Astrocyte of the cerebellum (primary cell): ENCODE data around the gene IFT122.
"Not testable (repeated sequence)": the region's sequence is repeated elsewhere in the genome, so short reads cannot be mapped to it uniquely, and the experiment has no call there.

Experiments used
- DNase-seq: peaks from one replicate; pipeline ENCODE4 v3.0.0-alpha.2; 2011; ENCODE audit warnings: low read depth
- H3K4me3 ChIP-seq: 2 replicates; pipeline ENCODE4 v1.5.1; 2011; ENCODE audit warnings: mild to moderate bottlenecking, low read depth, low read length, moderate library complexity
- CTCF ChIP-seq: IDR thresholded peaks from 2 replicates; pipeline ENCODE4 v1.5.1; 2012; ENCODE audit warnings: low read length, low read depth, moderate library complexity, mild to moderate bottlenecking; ENCODE audit errors: missing control alignments
- in situ Hi-C: cut with HindIII; loops from 2 replicates; pipeline ENCODE4 v1.10.0; 2017; ENCODE audit warnings: low sequenced_read_pairs

The IFT122 gene

GRCh38 chr3:129486664-129487035 lies 46.6 kb downstream of the IFT122 start:
- DNase-seq: no peak
- TF ChIP-seq CTCF: no peak
- no peak overlapping the region for H3K4me3 ChIP-seq
- in situ Hi-C loops: no loop called here

DNA sequence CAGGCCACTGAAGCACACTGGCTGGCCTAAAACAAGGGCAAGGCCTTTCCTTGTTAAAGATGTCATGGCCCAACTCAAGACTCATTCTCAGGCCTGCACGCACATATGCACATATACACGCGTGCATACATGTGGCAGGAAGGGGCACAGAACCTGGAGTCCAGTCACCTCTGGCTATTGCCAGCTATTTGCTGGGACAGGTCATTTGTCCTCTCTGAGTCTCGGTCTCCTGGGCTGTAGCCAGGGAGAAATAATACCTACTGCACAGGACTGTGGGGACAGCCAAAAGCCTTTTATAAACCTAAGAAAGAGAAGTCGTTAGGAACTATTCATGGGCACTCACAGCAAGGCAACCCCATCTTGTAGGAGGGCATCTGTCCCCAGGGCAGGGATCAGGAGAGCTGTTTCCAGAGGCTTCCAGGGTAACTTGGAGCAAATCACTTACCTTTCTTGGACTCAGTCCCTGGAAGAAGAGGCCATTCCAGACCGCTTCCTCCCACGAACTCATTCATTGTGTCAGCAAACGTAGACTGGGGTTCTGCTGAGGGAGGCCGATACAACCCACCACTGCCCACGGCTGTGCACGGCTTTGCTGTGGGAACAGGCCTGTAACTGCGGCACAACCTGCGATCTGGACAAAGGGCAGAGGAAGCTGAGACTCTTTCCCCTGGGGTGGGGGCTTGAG lies 47.3 kb downstream of the IFT122 start:
- no peak for DNase-seq
- H3K4me3 ChIP-seq: no peak overlapping the region
- in situ Hi-C loops: no loop called here
- no peak for TF ChIP-seq CTCF

GRCh38 chr3:129487868-129488335 lies 47.9 kb downstream of the IFT122 start:
- in situ Hi-C loops, H3K4me3 ChIP-seq, DNase-seq: not testable (repeated sequence)

GRCh38 chr3:129489258-129489657 lies 49.2 kb downstream of the IFT122 start:
- H3K4me3 ChIP-seq, DNase-seq, in situ Hi-C loops: not testable (repeated sequence)

- in situ Hi-C loops: no loop called here
- peak; percentile 79 for DNase-seq
- TF ChIP-seq CTCF: peak; percentile 93
- no peak overlapping the region for H3K4me3 ChIP-seq
These were observed 50.2 kb downstream of the IFT122 start for GRCh38 chr3:129490273-129490675.

- H3K4me3 ChIP-seq, in situ Hi-C loops, DNase-seq: not testable (repeated sequence)
These were observed 51.1 kb downstream of the IFT122 start for GRCh38 chr3:129491077-129491476.

GRCh38 chr3:129491794-129492193 lies 51.8 kb downstream of the IFT122 start:
- in situ Hi-C loops: no loop called here
- DNase-seq: no peak
- TF ChIP-seq CTCF: no peak
- no peak overlapping the region for H3K4me3 ChIP-seq

GRCh38 chr3:129492691-129493090 lies 52.7 kb downstream of the IFT122 start:
- no peak overlapping the region for H3K4me3 ChIP-seq
- in situ Hi-C loops: no loop called here
- DNase-seq: no peak
- no peak for TF ChIP-seq CTCF
